Progenitor cell of endocrine pancreas (in vitro differentiated cells): ENCODE measurements around the gene VPS35L. TPM values are rescaled to one million over a fixed set of nuclear protein-coding genes. Genes with fewer than 3 reads are reported as not detected.

Experiments used
- DNase-seq: peaks from one replicate; pipeline ENCODE4 v3.0.0; 2021; ENCODE audit warnings: low spot score; ENCODE audit not compliant: unreplicated experiment
- H3K27ac Mint-ChIP-seq: 2 replicates; pipeline ENCODE4 v1.8.0; 2021; ENCODE audit warnings: mild to moderate bottlenecking, moderate library complexity, mixed read lengths
- H3K27me3 Mint-ChIP-seq: 2 replicates; pipeline ENCODE4 v1.8.0; 2021; ENCODE audit warnings: mixed read lengths
- H3K36me3 Mint-ChIP-seq: 2 replicates; pipeline ENCODE4 v1.8.0; 2022; ENCODE audit warnings: mixed read lengths; ENCODE audit not compliant: insufficient read depth
- H3K4me1 Mint-ChIP-seq: 2 replicates; pipeline ENCODE4 v1.8.0; 2021; ENCODE audit warnings: low read depth, mixed read lengths
- H3K4me3 Mint-ChIP-seq: 2 replicates; pipeline ENCODE4 v1.8.0; 2021; ENCODE audit warnings: low read depth, mild to moderate bottlenecking, moderate library complexity, mixed read lengths
- H3K9me3 Mint-ChIP-seq: 2 replicates; pipeline ENCODE4 v1.8.0; 2021; ENCODE audit warnings: low read depth, mixed read lengths
- total RNA-seq: library from RNA; stranded (reverse); gene quantifications from 2 replicates; pipeline ENCODE4 v1.2.1, GENCODE V29; 2021
- TF ChIP-seq, protein P1 (sequence below): fragments of 200-600 bp; sonication (generic); IDR thresholded peaks from one replicate; pipeline ENCODE4 v1.5.0; 2021; ENCODE audit warnings: antibody characterized with exemption, mild to moderate bottlenecking; ENCODE audit not compliant: unreplicated experiment

The VPS35L gene
- total RNA-seq, 1 donor from 2014 or later = 88.4 TPM

DNA sequence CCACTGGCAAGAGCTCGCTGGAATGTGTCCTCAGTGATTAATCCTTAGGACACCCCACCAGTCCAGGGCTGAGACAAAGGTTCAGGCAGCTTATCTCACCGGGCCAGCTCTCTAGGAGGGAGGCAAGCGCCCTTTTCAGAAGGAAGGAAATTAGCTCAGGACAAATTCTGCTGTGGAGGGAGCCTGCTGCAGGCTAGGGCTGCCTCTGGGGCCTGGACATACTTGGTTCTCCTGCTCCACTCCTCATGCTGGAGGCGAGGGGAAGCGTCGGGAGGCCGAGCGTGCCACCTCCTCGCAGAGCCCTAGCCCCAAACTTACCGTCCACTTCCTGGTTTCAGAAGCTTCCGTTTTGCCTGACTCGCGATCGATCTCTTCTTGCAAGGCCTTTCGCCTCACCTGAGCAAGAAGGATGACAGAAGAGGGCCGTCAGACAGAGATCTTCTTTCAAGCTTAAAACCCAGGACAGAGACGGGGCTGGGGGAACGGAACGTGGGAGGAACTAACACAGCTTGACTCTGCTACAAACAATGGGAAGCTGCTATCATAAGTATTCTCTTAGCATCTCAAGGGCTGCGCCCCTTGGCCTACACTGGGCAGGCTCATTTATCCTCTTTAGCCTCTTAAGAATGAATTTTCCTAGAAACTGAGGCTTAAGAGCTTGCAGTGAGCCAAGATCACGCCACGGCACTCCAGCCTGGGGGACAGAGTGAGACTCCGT, 154.8 kb downstream of the VPS35L start:
- H3K27me3 Mint-ChIP-seq = no peaks in the 10 kb centered on the region
- no peak for DNase-seq
- peak overlapping the region; percentile 41 for H3K27ac Mint-ChIP-seq
- H3K9me3 Mint-ChIP-seq = no peaks in the 10 kb centered on the region
- no peaks in the 10 kb centered on the region for H3K4me1 Mint-ChIP-seq
- H3K4me3 Mint-ChIP-seq = no peak overlapping the region
- H3K36me3 Mint-ChIP-seq = peaks cover 26% of the 10 kb centered on the region
- TF ChIP-seq, protein P1, sequence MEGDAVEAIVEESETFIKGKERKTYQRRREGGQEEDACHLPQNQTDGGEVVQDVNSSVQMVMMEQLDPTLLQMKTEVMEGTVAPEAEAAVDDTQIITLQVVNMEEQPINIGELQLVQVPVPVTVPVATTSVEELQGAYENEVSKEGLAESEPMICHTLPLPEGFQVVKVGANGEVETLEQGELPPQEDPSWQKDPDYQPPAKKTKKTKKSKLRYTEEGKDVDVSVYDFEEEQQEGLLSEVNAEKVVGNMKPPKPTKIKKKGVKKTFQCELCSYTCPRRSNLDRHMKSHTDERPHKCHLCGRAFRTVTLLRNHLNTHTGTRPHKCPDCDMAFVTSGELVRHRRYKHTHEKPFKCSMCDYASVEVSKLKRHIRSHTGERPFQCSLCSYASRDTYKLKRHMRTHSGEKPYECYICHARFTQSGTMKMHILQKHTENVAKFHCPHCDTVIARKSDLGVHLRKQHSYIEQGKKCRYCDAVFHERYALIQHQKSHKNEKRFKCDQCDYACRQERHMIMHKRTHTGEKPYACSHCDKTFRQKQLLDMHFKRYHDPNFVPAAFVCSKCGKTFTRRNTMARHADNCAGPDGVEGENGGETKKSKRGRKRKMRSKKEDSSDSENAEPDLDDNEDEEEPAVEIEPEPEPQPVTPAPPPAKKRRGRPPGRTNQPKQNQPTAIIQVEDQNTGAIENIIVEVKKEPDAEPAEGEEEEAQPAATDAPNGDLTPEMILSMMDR = no peak

DNA sequence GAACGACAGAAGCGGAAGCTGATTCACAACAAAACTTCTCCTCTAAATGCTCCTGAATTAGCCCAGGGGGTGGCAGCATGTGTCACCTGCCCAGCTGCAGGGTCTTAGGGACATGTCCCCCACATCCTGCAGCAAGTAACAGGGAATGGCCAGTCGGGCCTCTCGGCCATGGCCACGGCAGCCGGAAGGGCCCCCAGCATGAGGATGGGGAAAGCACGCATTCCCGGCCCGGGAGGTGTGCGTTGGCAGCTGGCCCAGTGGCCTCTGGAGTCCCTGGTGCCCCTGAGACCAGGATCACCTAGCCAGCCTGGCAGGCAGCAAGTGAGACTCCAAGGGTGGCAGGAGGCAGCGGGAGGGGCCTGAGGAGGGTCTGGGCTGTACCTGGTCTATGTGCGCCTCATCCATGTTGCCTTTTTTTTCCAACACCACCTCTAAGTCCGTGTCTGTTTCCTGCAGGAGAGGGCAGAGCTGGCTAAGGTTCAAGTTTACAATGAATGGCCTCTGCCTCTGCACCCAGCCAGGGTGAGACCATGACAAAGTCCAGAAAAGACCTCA, 155.6 kb downstream of the VPS35L start:
- H3K9me3 Mint-ChIP-seq = no peaks in the 10 kb centered on the region
- peaks cover 2% of the 10 kb centered on the region for H3K4me1 Mint-ChIP-seq
- no peaks in the 10 kb centered on the region for H3K27me3 Mint-ChIP-seq
- TF ChIP-seq, protein P1 = no peak
- no peak for DNase-seq
- no peak overlapping the region for H3K27ac Mint-ChIP-seq
- H3K36me3 Mint-ChIP-seq = peaks cover 26% of the 10 kb centered on the region
- no peak overlapping the region for H3K4me3 Mint-ChIP-seq

DNA sequence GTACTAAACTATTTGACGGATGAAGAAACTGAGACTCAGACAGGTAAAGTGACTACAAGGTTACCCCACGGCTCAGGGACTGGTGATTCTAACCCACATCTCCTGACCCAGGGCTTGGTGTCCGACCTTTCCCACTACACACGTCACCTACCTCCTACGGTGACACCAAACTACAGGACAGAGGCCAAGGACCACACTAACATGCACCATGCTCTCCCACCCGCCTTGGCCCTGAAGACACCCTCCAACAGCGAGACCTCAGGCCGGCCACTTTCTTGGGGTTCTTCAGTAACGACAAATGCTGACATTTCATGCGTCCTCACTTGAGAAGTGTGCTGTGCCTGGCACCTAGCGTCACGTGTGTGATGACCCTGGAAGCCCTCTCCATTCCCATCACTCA, 156.1 kb downstream of the VPS35L start:
- TF ChIP-seq, protein P1 = no peak
- no peaks in the 10 kb centered on the region for H3K9me3 Mint-ChIP-seq
- no peak for DNase-seq
- H3K4me3 Mint-ChIP-seq = no peak overlapping the region
- H3K36me3 Mint-ChIP-seq = peaks cover 22% of the 10 kb centered on the region
- peaks cover 8% of the 10 kb centered on the region for H3K4me1 Mint-ChIP-seq
- H3K27ac Mint-ChIP-seq = no peak overlapping the region
- H3K27me3 Mint-ChIP-seq = no peaks in the 10 kb centered on the region

DNA sequence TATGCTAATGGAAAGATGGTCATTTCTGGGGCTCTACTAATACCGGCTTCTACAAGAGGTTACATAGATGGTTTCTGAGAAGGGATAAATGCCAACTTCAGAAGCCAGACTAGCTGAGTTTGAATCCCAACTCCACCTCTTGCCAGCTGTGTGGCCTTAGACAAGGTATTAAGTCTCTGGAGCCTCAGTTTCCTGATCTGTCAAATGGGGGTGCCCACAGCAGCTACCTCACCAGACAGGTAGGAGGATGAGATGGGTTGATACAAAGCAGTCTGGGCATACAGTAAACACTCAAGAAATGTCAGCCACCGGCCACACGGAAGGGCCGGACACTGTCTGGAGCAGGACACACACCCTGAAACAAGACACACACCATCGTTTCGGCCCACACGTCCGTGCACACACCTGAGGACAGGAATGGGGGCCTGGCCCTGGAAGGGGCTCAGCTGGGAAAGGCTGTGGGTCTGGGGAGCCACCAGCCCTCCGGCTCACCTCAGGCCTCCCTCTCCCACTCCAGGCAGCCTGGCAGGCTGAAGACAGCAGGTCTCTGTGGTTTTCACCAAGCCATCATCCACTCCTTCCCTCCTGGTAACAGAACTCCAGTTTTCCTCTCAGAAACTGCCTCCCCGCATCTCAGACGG, 157.0 kb downstream of the VPS35L start:
- Mint-ChIP-seq H3K27ac (no peak overlapping the region), H3K4me1 (peaks cover 16% of the 10 kb centered on the region), H3K9me3 (no peaks in the 10 kb centered on the region), H3K27me3 (no peaks in the 10 kb centered on the region), H3K36me3 (peaks cover 20% of the 10 kb centered on the region), H3K4me3 (no peak overlapping the region)
- no peak for DNase-seq
- TF ChIP-seq, protein P1 = no peak

DNA sequence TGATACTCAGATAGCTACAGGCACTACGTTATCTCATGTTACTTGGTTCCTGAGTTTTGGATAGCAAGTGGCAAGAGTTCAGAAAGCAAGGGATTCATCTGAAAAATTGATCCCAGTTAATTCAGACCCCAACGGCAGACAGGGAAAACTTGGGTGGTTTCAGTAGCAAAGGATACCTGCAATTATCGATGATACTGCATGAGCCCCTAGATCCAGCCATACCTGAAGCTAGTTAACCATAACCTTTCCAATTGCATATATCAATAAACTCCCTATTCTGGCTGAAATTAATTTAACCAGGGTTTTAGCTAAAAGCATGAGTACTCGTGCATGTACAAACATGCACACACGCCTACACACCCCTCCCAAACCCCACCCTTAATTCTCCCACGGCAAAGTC, 158.2 kb downstream of the VPS35L start:
- H3K4me1 Mint-ChIP-seq = peaks cover 16% of the 10 kb centered on the region
- H3K4me3 Mint-ChIP-seq = no peak overlapping the region
- peaks cover 20% of the 10 kb centered on the region for H3K36me3 Mint-ChIP-seq
- DNase-seq = no peak
- no peaks in the 10 kb centered on the region for H3K9me3 Mint-ChIP-seq
- H3K27ac Mint-ChIP-seq = no peak overlapping the region
- H3K27me3 Mint-ChIP-seq = no peaks in the 10 kb centered on the region
- TF ChIP-seq, protein P1 = no peak
